Measurements from ENCODE around the gene SYNE4. TPM values are rescaled to one million over a fixed set of nuclear protein-coding genes. Genes with fewer than 3 reads are reported as not detected.

The SYNE4 gene
- total RNA-seq, 1 experiment from 2014 or later: 48.5 TPM

- H3K27me3 Mint-ChIP-seq (ENCODE audit: insufficient read depth, unreplicated experiment): no peaks in the 10 kb centered on the region
- H3K4me1 Mint-ChIP-seq (ENCODE audit: low read depth, unreplicated experiment): peaks cover 10% of the 10 kb centered on the region
- peaks cover 2% of the 10 kb centered on the region for H3K36me3 ChIP-seq (ENCODE audit: control insufficient read depth, insufficient read depth, low read length)
- no TSS peak for BruUV-seq (replicated peaks)
- no peaks in the 10 kb centered on the region; the same call in 1 of the 2 replicates for H3K4me1 ChIP-seq
- H3K36me3 Mint-ChIP-seq (ENCODE audit: insufficient read depth, unreplicated experiment): peaks cover 49% of the 10 kb centered on the region
- H3K9me3 Mint-ChIP-seq (ENCODE audit: unreplicated experiment): no peaks in the 10 kb centered on the region
- no peak overlapping the region for H3K4me3 Mint-ChIP-seq (ENCODE audit: unreplicated experiment)
- no peak for TF ChIP-seq CTCF (IDR thresholded peaks at IDR 0.05; ENCODE audit: insufficient read depth in 1 of 2, low read depth in 1 of 2, low read length in 1 of 2, severe bottlenecking in 1 of 2, unreplicated experiment in 1 of 2)
- no peak overlapping the region for H3K4me3 ChIP-seq (ENCODE audit: low read depth, low read length)
- POLR2A ChIA-PET: no interaction called here
- H3K27ac Mint-ChIP-seq (ENCODE audit: unreplicated experiment): no peak overlapping the region
- intact Hi-C loops (cut with micrococcal nuclease; ENCODE audit: unreplicated experiment): no loop called here
- no peak for DNase-seq
- CTCF ChIA-PET: no interaction called here
- no peaks in the 10 kb centered on the region for H3K9me3 ChIP-seq
- no peaks in the 10 kb centered on the region for H3K27me3 ChIP-seq (replicated peaks; ENCODE audit: control insufficient read depth, insufficient read depth, low read length)
Observed at GRCh38 chr19:36001605-36002004, 7.0 kb downstream of the SYNE4 start.

- CTCF ChIA-PET: interaction anchor here (2.0 kb wide), 1 partner anchor 12 kb away, joined by 5 read pairs; the partner anchor contains the start of gene SYNE4
- intact Hi-C loops (cut with micrococcal nuclease; ENCODE audit: unreplicated experiment): no loop called here
- Histone ChIP-seq H3K9me3 (no peaks in the 10 kb centered on the region), H3K4me1 (no peaks in the 10 kb centered on the region; the same call in 1 of the 2 replicates), H3K4me3 (ENCODE audit: low read depth, low read length) (no peak overlapping the region), H3K36me3 (ENCODE audit: control insufficient read depth, insufficient read depth, low read length) (no peaks in the 10 kb centered on the region), H3K27me3 (replicated peaks; ENCODE audit: control insufficient read depth, insufficient read depth, low read length) (no peaks in the 10 kb centered on the region)
- Mint-ChIP-seq H3K4me1 (ENCODE audit: low read depth, unreplicated experiment) (peaks cover 11% of the 10 kb centered on the region), H3K27me3 (ENCODE audit: insufficient read depth, unreplicated experiment) (no peaks in the 10 kb centered on the region), H3K27ac (ENCODE audit: unreplicated experiment) (peak overlapping the region; percentile 75), H3K9me3 (ENCODE audit: unreplicated experiment) (no peaks in the 10 kb centered on the region), H3K36me3 (ENCODE audit: insufficient read depth, unreplicated experiment) (peaks cover 39% of the 10 kb centered on the region), H3K4me3 (ENCODE audit: unreplicated experiment) (peak overlapping the region; percentile 95)
- POLR2A ChIA-PET: interaction anchor here (2.2 kb wide), 1 partner anchor 12 kb away, joined by 15 read pairs; the partner anchor contains the start of gene SYNE4
- BruUV-seq (replicated peaks): no TSS peak
- no peak for DNase-seq
- no peak for TF ChIP-seq CTCF (IDR thresholded peaks at IDR 0.05; ENCODE audit: insufficient read depth in 1 of 2, low read depth in 1 of 2, low read length in 1 of 2, severe bottlenecking in 1 of 2, unreplicated experiment in 1 of 2)
Observed at GRCh38 chr19:35996777-35997176, 11.8 kb downstream of the SYNE4 start.

- DNase-seq: peak; percentile 97
- Mint-ChIP-seq H3K36me3 (ENCODE audit: insufficient read depth, unreplicated experiment) (peaks cover 32% of the 10 kb centered on the region), H3K27me3 (ENCODE audit: insufficient read depth, unreplicated experiment) (no peaks in the 10 kb centered on the region), H3K4me1 (ENCODE audit: low read depth, unreplicated experiment) (peaks cover 11% of the 10 kb centered on the region), H3K27ac (ENCODE audit: unreplicated experiment) (peak within 1 kb of the TSS; percentile 93), H3K9me3 (ENCODE audit: unreplicated experiment) (no peaks in the 10 kb centered on the region), H3K4me3 (ENCODE audit: unreplicated experiment) (peak within 1 kb of the TSS; percentile 95)
- TSS peak; percentile 43 for BruUV-seq (replicated peaks)
- Histone ChIP-seq H3K9me3 (no peaks in the 10 kb centered on the region), H3K27me3 (replicated peaks; ENCODE audit: control insufficient read depth, insufficient read depth, low read length) (no peaks in the 10 kb centered on the region), H3K36me3 (ENCODE audit: control insufficient read depth, insufficient read depth, low read length) (no peaks in the 10 kb centered on the region), H3K4me3 (ENCODE audit: low read depth, low read length) (peak within 1 kb of the TSS; percentile 98), H3K4me1 (no peaks in the 10 kb centered on the region)
- TF ChIP-seq CTCF (IDR thresholded peaks at IDR 0.05; ENCODE audit: insufficient read depth in 1 of 2, low read depth in 1 of 2, low read length in 1 of 2, severe bottlenecking in 1 of 2, unreplicated experiment in 1 of 2): no peak
- intact Hi-C loops (cut with micrococcal nuclease; ENCODE audit: unreplicated experiment): loop anchor here (2.0 kb wide), 2 partner anchors 13 to 59 kb away; partner anchors contain the start of genes SYNE4, THAP8 and WDR62
- POLR2A ChIA-PET: interaction anchor here (0.6 to 2.2 kb wide), 4 partner anchors 8 to 47 kb away, joined by 3 to 15 read pairs (median 4); partner anchors contain the start of genes ALKBH6 and SYNE4
- CTCF ChIA-PET: interaction anchor here (1.0 to 2.0 kb wide), 4 partner anchors 13 to 64 kb away, joined by 3 to 5 read pairs (median 4); partner anchors contain the start of genes ALKBH6, SYNE4 and THAP8
Observed at GRCh38 chr19:35995048-35995993, 13.3 kb downstream of the SYNE4 start, which contains the start of gene SDHAF1. Gene SDHAF1, plus strand, starts transcription at chr19:35995188. Its CDS starts 87 bp downstream, at chr19:35995275.

Data from Caco-2 (cell line).